Osteoblast (primary cell): ENCODE data around the gene KMT5B. TPM values are rescaled to one million over a fixed set of nuclear protein-coding genes. Genes with fewer than 3 reads are reported as not detected.

Source experiments
- DNase-seq: peaks from one replicate; pipeline ENCODE4 v3.0.0; 2011; ENCODE audit warnings: low spot score, mixed read lengths; ENCODE audit not compliant: insufficient read length; ENCODE audit errors: missing footprints
- H2AFZ ChIP-seq: 2 replicates; pipeline ENCODE4 v1.6.0; 2011; ENCODE audit warnings: mild to moderate bottlenecking, low read length
- H3K27ac ChIP-seq: 2 replicates; pipeline ENCODE4 v1.5.1; 2011; ENCODE audit warnings: mild to moderate bottlenecking, low read depth, low read length, moderate library complexity
- H3K27me3 ChIP-seq: 2 replicates; pipeline ENCODE4 v1.6.0; 2012; ENCODE audit warnings: mild to moderate bottlenecking, control low read depth, inconsistent platforms, low read length, moderate library complexity; ENCODE audit not compliant: insufficient read depth
- H3K36me3 ChIP-seq: 2 replicates; pipeline ENCODE4 v1.5.1; 2011; ENCODE audit warnings: mild to moderate bottlenecking, low read length, control low read depth, moderate library complexity; ENCODE audit not compliant: insufficient read depth
- H3K4me1 ChIP-seq: 2 replicates; pipeline ENCODE4 v1.5.1; 2011; ENCODE audit warnings: mild to moderate bottlenecking, low read length, control low read depth, moderate library complexity; ENCODE audit not compliant: insufficient read depth
- H3K4me2 ChIP-seq: 2 replicates; pipeline ENCODE4 v1.6.0; 2011; ENCODE audit warnings: mild to moderate bottlenecking, low read length; ENCODE audit not compliant: insufficient read depth
- H3K4me3 ChIP-seq: fragments of 200-600 bp; sonication (generic); 3 replicates; pipeline ENCODE4 v1.5.1; 2012; ENCODE audit warnings: mild to moderate bottlenecking, low read length, inconsistent platforms; ENCODE audit not compliant: insufficient read depth
- H3K79me2 ChIP-seq: 2 replicates; pipeline ENCODE4 v1.6.0; 2012; ENCODE audit warnings: mild to moderate bottlenecking, low read length, control low read depth, inconsistent platforms; ENCODE audit not compliant: insufficient read depth
- H3K9me3 ChIP-seq: 2 replicates; pipeline ENCODE4 v1.5.1; 2011; ENCODE audit warnings: low read depth, low read length, control low read depth
- H4K20me1 ChIP-seq: 2 replicates; pipeline ENCODE4 v1.6.0; 2012; ENCODE audit warnings: mild to moderate bottlenecking, low read length, control low read depth; ENCODE audit not compliant: insufficient read depth
- CTCF ChIP-seq: IDR thresholded peaks from 2 replicates; pipeline ENCODE4 v1.5.1; 2011; ENCODE audit warnings: mild to moderate bottlenecking, low read depth, low read length, moderate library complexity; ENCODE audit errors: extremely low read depth
- total RNA-seq: library from RNA; depleted of rRNA; stranded (reverse); fragments of >200 nt; gene quantifications from 2 replicates; pipeline ENCODE4 v1.2.3, GENCODE V29; 2012

The KMT5B gene
- total RNA-seq, 1 donor = 27.1 TPM

GRCh38 chr11:68189888-68190287 lies 23.2 kb downstream of the KMT5B start:
- no peak overlapping the region for H3K27ac ChIP-seq
- H3K79me2 ChIP-seq = peaks cover 84% of the 10 kb centered on the region
- peaks cover 9% of the 10 kb centered on the region for H3K36me3 ChIP-seq
- no peak overlapping the region for H3K4me2 ChIP-seq
- DNase-seq = no peak
- TF ChIP-seq CTCF = no peak
- H2AFZ ChIP-seq = no peak overlapping the region
- H3K4me3 ChIP-seq = no peak overlapping the region
- H3K27me3 ChIP-seq = no peaks in the 10 kb centered on the region
- H4K20me1 ChIP-seq = peaks cover 72% of the 10 kb centered on the region
- H3K4me1 ChIP-seq = peaks cover 5% of the 10 kb centered on the region
- no peaks in the 10 kb centered on the region for H3K9me3 ChIP-seq

DNA sequence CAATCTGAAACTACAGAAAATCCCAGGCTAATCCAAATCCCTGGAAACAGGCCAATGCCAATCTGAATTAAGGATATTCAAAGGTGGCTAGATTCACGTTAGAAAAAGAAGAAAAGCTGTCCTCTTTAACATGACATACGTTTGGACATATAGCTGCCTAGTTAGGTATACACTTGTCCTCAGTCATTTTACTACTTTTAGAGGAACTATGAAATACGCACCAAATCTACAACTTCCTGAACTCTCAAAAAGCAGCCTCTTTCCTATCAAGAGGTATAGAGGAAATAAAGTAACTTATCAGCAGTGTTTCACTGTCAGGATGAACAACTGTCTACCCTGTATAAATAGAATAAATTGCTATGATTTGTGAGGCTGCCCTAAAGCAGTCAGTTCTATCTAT lies 24.0 kb downstream of the KMT5B start:
- Histone ChIP-seq H2AFZ (no peak overlapping the region), H3K27me3 (no peaks in the 10 kb centered on the region), H3K79me2 (peaks cover 76% of the 10 kb centered on the region), H3K4me2 (no peak overlapping the region), H3K9me3 (no peaks in the 10 kb centered on the region), H3K27ac (no peak overlapping the region), H3K36me3 (peaks cover 14% of the 10 kb centered on the region), H3K4me3 (no peak overlapping the region), H4K20me1 (peaks cover 65% of the 10 kb centered on the region), H3K4me1 (peaks cover 5% of the 10 kb centered on the region)
- DNase-seq = no peak
- TF ChIP-seq CTCF = no peak

- Histone ChIP-seq H3K4me2 (no peak overlapping the region), H3K9me3 (no peaks in the 10 kb centered on the region), H2AFZ (no peak overlapping the region), H3K79me2 (peaks cover 47% of the 10 kb centered on the region), H3K27me3 (no peaks in the 10 kb centered on the region), H3K4me3 (no peak overlapping the region), H3K36me3 (peaks cover 26% of the 10 kb centered on the region), H3K27ac (no peak overlapping the region), H4K20me1 (peaks cover 35% of the 10 kb centered on the region), H3K4me1 (peaks cover 5% of the 10 kb centered on the region)
- DNase-seq = no peak
- TF ChIP-seq CTCF = no peak
Measured at GRCh38 chr11:68186061-68186460, 27.0 kb downstream of the KMT5B start.

DNA sequence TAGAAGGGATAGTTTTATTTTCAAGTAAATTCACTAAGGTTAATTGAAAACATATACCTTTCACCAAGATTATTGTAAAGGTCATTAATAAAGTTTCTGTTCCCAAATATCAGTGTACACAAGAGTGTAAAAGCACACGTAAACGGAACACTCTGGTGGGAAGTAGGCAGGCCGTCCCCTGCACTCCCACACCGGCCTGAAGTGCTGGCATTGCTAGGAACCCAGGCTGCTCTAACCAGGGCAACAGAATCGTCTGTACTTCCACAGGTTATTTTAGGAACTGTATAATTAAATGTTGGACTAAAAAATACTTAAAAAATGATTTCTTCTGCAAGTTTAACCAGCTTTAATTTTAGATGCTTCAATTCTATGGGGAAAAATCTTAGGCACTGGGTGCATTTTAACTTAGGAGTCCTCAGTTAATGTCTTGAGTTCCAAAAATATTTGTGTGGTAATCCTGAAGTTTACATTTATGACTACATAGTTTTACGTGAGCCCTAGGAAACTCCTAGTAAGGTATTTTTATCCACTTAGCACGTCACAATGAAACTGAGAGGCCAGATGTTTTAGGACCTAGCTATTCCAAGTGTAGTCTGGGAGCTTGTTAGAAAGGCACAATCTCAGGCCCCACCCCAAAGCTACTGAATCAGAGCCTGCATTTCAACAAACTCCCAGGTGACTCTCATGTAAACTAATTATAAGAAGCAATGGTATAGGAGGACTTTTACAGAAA lies 31.2 kb downstream of the KMT5B start:
- Histone ChIP-seq H3K27ac (no peak overlapping the region), H2AFZ (no peak overlapping the region), H3K4me1 (no peaks in the 10 kb centered on the region), H3K36me3 (peaks cover 36% of the 10 kb centered on the region), H3K9me3 (no peaks in the 10 kb centered on the region), H3K4me2 (no peak overlapping the region), H3K4me3 (no peak overlapping the region), H3K79me2 (peaks cover 10% of the 10 kb centered on the region), H3K27me3 (no peaks in the 10 kb centered on the region), H4K20me1 (peaks cover 4% of the 10 kb centered on the region)
- TF ChIP-seq CTCF = no peak
- no peak for DNase-seq
